Keratinocyte (primary cell): ENCODE measurements around the gene VANGL2. TPM values are rescaled to one million over a fixed set of nuclear protein-coding genes. Genes with fewer than 3 reads are reported as not detected.

ENCODE experiments used
- DNase-seq: peaks from one replicate; pipeline ENCODE4 v3.0.0-alpha.2; 2011; ENCODE audit warnings: low read depth, missing footprints, low spot score
- FAIRE-seq: peaks from 2 replicates; lab custom pipeline; 2011; peaks lifted over from hg19 to GRCh38; lab: Jason Lieb, UNC
- H2AFZ ChIP-seq: 2 replicates; pipeline ENCODE4 v1.6.0; 2012; ENCODE audit warnings: low read length, control low read depth, inconsistent platforms; ENCODE audit not compliant: control insufficient read depth
- H3K27ac ChIP-seq: 2 replicates; pipeline ENCODE4 v1.5.1; 2011; ENCODE audit warnings: low read length; ENCODE audit not compliant: control insufficient read depth, insufficient read depth
- H3K27me3 ChIP-seq: 3 replicates; pipeline ENCODE4 v1.6.0; 2011; ENCODE audit warnings: low read length; ENCODE audit not compliant: control insufficient read depth, insufficient read depth; ENCODE audit errors: extremely low read depth
- H3K36me3 ChIP-seq, 2 experiments: 2 replicates in 1 of 2; 3 replicates in 1 of 2; pipeline ENCODE4 v1.5.1; 2011; ENCODE audit warnings: low read length in 2 of 2, mild to moderate bottlenecking in 1 of 2; ENCODE audit not compliant: control insufficient read depth in 2 of 2, insufficient read depth in 2 of 2; ENCODE audit errors: extremely low read depth in 1 of 2
- H3K4me1 ChIP-seq: 3 replicates; pipeline ENCODE4 v1.5.1; 2011; ENCODE audit warnings: low read length; ENCODE audit not compliant: control insufficient read depth, insufficient read depth; ENCODE audit errors: extremely low read depth
- H3K4me2 ChIP-seq: 3 replicates; pipeline ENCODE4 v1.6.0; 2011; ENCODE audit warnings: low read depth, low read length; ENCODE audit not compliant: control insufficient read depth, insufficient read depth; ENCODE audit errors: extremely low read depth
- H3K4me3 ChIP-seq, 3 experiments: fragments of 200-600 bp in 1 of 3; sonication (generic) in 1 of 3; 2 replicates in 2 of 3; 3 replicates in 1 of 3; pipeline ENCODE4 v1.5.1; 2011 to 2016; ENCODE audit warnings: low read length in 3 of 3, mild to moderate bottlenecking in 3 of 3, control low read depth in 2 of 3, inconsistent platforms in 1 of 3, low read depth in 1 of 3, mixed read lengths in 1 of 3, mixed run types in 1 of 3, moderate library complexity in 1 of 3; ENCODE audit not compliant: control insufficient read depth in 2 of 3, insufficient read depth in 2 of 3; ENCODE audit errors: extremely low read depth in 1 of 3
- H3K79me2 ChIP-seq: 2 replicates; pipeline ENCODE4 v1.6.0; 2012; ENCODE audit warnings: low read length; ENCODE audit not compliant: control insufficient read depth, insufficient read depth
- H3K9ac ChIP-seq: 3 replicates; pipeline ENCODE4 v1.6.0; 2011; ENCODE audit warnings: low read length; ENCODE audit not compliant: control insufficient read depth, insufficient read depth; ENCODE audit errors: extremely low read depth
- H3K9me1 ChIP-seq: 3 replicates; pipeline ENCODE4 v1.6.0; 2011; ENCODE audit warnings: low read length; ENCODE audit not compliant: control insufficient read depth, insufficient read depth; ENCODE audit errors: extremely low read depth
- H3K9me3 ChIP-seq: 2 replicates; pipeline ENCODE4 v1.5.1; 2012; ENCODE audit warnings: low read depth, low read length; ENCODE audit not compliant: control insufficient read depth
- H4K20me1 ChIP-seq: 3 replicates; pipeline ENCODE4 v1.6.0; 2011; ENCODE audit warnings: low read length; ENCODE audit not compliant: control insufficient read depth, insufficient read depth; ENCODE audit errors: extremely low read depth
- EZH2 ChIP-seq: IDR thresholded peaks from one replicate; pipeline ENCODE4 v1.6.1; 2012; ENCODE audit warnings: inconsistent platforms, mild to moderate bottlenecking, low read length, moderate library complexity
- dilution Hi-C: fragments of 300-500 bp; cut with MboI; formaldehyde crosslinking; loops from one replicate; pipeline ENCODE4 v1.7.0; 2020; ENCODE audit warnings: low sequenced_read_pairs; ENCODE audit not compliant: extremely low pct_ligation_motif_present
- polyA plus RNA-seq, 5 experiments: library from polyadenylated mRNA; depleted of rRNA in 3 of 5; stranded (reverse) in 3 of 5; stranded (forward) in 1 of 5; unstranded in 1 of 5; fragments of >200 nt; gene quantifications; 1 replicate in 1 of 5; 2 replicates in 3 of 5; 3 replicates in 1 of 5; pipeline versions ENCODE4 v1.2.1 to v1.2.3, GENCODE V29; 2011 to 2012; ENCODE audit warnings: missing spikeins in 2 of 5, low read depth in 1 of 5, low replicate concordance in 1 of 5
- TF ChIP-seq, protein P1 (sequence below), 3 experiments: IDR thresholded peaks in 1 of 3; conservative IDR thresholded peaks in 1 of 3; optimal IDR thresholded peaks in 1 of 3; 2 replicates in 2 of 3; 3 replicates in 1 of 3; pipeline versions ENCODE3 to v1.5.1; 2011; ENCODE audit warnings: low read length in 3 of 3, mild to moderate bottlenecking in 3 of 3, moderate library complexity in 2 of 3, control low read depth in 1 of 3, inconsistent platforms in 1 of 3; ENCODE audit not compliant: insufficient read depth in 2 of 3; ENCODE audit errors: extremely low read depth in 1 of 3

VANGL2 gene
- polyA plus RNA-seq, 1 donor (not counting 4 experiments of a cell fraction or from before 2014, with no cell fraction given): 10.9 TPM

DNA sequence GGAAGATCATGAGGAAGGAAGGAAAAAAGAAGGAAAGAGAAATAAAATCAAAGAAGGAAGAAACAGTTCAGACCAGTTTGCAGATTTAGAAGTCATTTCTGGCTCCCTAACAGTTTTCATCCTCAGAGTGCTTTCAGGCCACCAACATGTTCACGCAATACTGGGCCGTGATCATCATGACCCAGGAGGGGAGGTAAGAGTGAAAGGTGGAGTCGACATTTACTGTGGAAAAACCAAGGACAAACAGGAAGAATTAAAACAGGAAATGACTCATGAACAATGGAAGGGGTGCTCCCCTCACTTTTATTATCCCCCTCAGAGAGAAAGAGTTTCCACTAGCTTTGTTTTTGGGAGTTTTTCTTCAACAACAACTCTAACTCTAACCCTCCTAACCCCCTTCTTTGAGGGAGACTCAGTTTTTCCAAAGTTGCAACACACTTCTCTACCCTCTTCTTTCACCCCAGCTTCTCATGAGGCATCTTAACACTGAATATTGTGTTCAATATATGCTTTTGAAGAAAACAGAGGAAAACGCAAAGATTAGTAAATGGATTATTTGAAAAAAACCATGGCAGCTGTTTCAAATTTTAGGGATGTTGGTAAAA is 60.4 kb downstream of the VANGL2 start:
- H3K4me2 ChIP-seq: no peak overlapping the region
- H3K4me3 ChIP-seq: no peak overlapping the region
- no peaks in the 10 kb centered on the region for H3K4me1 ChIP-seq
- no peak overlapping the region for H3K27ac ChIP-seq
- no peak overlapping the region for H2AFZ ChIP-seq
- H3K9me3 ChIP-seq: no peaks in the 10 kb centered on the region
- DNase-seq: no peak
- FAIRE-seq: no peak
- H4K20me1 ChIP-seq: no peaks in the 10 kb centered on the region
- H3K79me2 ChIP-seq: no peaks in the 10 kb centered on the region
- no peaks in the 10 kb centered on the region for H3K27me3 ChIP-seq
- H3K9ac ChIP-seq: no peak overlapping the region
- H3K9me1 ChIP-seq: no peaks in the 10 kb centered on the region
- no peaks in the 10 kb centered on the region for H3K36me3 ChIP-seq
- dilution Hi-C loops: no loop called here
- TF ChIP-seq, protein P1, sequence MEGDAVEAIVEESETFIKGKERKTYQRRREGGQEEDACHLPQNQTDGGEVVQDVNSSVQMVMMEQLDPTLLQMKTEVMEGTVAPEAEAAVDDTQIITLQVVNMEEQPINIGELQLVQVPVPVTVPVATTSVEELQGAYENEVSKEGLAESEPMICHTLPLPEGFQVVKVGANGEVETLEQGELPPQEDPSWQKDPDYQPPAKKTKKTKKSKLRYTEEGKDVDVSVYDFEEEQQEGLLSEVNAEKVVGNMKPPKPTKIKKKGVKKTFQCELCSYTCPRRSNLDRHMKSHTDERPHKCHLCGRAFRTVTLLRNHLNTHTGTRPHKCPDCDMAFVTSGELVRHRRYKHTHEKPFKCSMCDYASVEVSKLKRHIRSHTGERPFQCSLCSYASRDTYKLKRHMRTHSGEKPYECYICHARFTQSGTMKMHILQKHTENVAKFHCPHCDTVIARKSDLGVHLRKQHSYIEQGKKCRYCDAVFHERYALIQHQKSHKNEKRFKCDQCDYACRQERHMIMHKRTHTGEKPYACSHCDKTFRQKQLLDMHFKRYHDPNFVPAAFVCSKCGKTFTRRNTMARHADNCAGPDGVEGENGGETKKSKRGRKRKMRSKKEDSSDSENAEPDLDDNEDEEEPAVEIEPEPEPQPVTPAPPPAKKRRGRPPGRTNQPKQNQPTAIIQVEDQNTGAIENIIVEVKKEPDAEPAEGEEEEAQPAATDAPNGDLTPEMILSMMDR (optimal IDR thresholded peaks at IDR 0.05 in 1 of 3, IDR thresholded peaks at IDR 0.05 in 1 of 3, conservative IDR thresholded peaks at IDR 0.05 in 1 of 3; ENCODE audit: extremely low read depth in 1 of 3, insufficient read depth in 2 of 3, low read length in 3 of 3): no peak
- TF ChIP-seq EZH2: no peak

DNA sequence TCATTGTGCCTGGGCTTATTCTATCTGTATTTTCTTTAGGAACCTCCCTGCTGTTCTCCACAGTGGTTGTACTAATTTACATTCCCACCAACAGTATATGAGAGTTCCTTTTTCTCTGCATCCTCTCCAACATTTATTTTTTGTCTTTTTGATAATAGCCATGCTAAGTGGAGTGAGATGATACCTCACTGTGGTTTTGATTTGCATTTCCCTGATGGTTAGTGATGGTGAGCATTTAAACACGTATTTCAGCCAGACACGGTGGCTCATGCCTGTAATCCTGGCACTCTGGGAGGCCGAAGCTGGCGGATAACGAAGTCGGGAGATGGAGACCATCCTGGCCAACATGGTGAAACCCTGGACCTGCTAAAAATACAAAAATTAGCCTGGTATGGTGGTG is 64.8 kb downstream of the VANGL2 start:
- no peak for DNase-seq
- H3K9me1 ChIP-seq: no peaks in the 10 kb centered on the region

More for the DNA sequence above, 64.8 kb downstream of the VANGL2 start:
- H3K27me3 ChIP-seq: no peaks in the 10 kb centered on the region
- no peak overlapping the region for H3K4me2 ChIP-seq
- H3K9me3 ChIP-seq: no peaks in the 10 kb centered on the region
- no peaks in the 10 kb centered on the region for H3K4me1 ChIP-seq
- no peak overlapping the region for H3K27ac ChIP-seq
- H3K4me3 ChIP-seq: no peak overlapping the region
- no peaks in the 10 kb centered on the region for H4K20me1 ChIP-seq
- H3K36me3 ChIP-seq: no peaks in the 10 kb centered on the region
- FAIRE-seq: no peak
- no peak overlapping the region for H2AFZ ChIP-seq
- no peaks in the 10 kb centered on the region for H3K79me2 ChIP-seq
- no peak for TF ChIP-seq EZH2
- TF ChIP-seq, protein P1 (optimal IDR thresholded peaks at IDR 0.05 in 1 of 3, IDR thresholded peaks at IDR 0.05 in 1 of 3, conservative IDR thresholded peaks at IDR 0.05 in 1 of 3; ENCODE audit: extremely low read depth in 1 of 3, insufficient read depth in 2 of 3, low read length in 3 of 3): no peak
- dilution Hi-C loops: no loop called here
- no peak overlapping the region for H3K9ac ChIP-seq
